DOHH2 (cell line): ENCODE data around the gene USP10.
"Not testable (repeated sequence)": the region's sequence is repeated elsewhere in the genome, so short reads cannot be mapped to it uniquely, and the experiment has no call there.

Source experiments
- H3F3A ChIP-seq: fragments of 200-600 bp; sonication (generic), shearing (Covaris generic); 2 replicates; pipeline ENCODE4 v1.6.0; 2016; ENCODE audit warnings: antibody characterized with exemption, mild to moderate bottlenecking; ENCODE audit not compliant: control insufficient read depth, insufficient read depth
- H3K27ac ChIP-seq: fragments of 200-600 bp; sonication (generic); 2 replicates; pipeline ENCODE4 v1.5.1; 2014; ENCODE audit warnings: low read depth, mild to moderate bottlenecking, low read length, moderate library complexity
- H3K27me3 ChIP-seq: fragments of 200-600 bp; sonication (generic); 2 replicates; pipeline ENCODE4 v1.6.1; 2014; ENCODE audit warnings: mild to moderate bottlenecking, low read length, mixed read lengths; ENCODE audit not compliant: control insufficient read depth
- H3K36me3 ChIP-seq: fragments of 200-600 bp; sonication (generic); 2 replicates; pipeline ENCODE4 v1.6.1; 2014; ENCODE audit warnings: mild to moderate bottlenecking, low read length, moderate library complexity, mixed read lengths; ENCODE audit not compliant: control insufficient read depth
- H3K4me1 ChIP-seq: fragments of 200-600 bp; sonication (generic); 2 replicates; pipeline ENCODE4 v1.6.1; 2014; ENCODE audit warnings: mild to moderate bottlenecking, low read length, mixed read lengths; ENCODE audit not compliant: control insufficient read depth
- H3K4me2 ChIP-seq: fragments of 200-600 bp; sonication (generic); 2 replicates; pipeline ENCODE4 v1.6.0; 2014; ENCODE audit warnings: mild to moderate bottlenecking, low read length, moderate library complexity
- H3K4me3 ChIP-seq: fragments of 200-600 bp; sonication (generic); 2 replicates; pipeline ENCODE4 v1.5.1; 2014; ENCODE audit warnings: mild to moderate bottlenecking, low read length, mixed read lengths
- H3K79me2 ChIP-seq: fragments of 200-600 bp; sonication (generic); 2 replicates; pipeline ENCODE4 v1.6.1; 2014; ENCODE audit warnings: mild to moderate bottlenecking, low read length, mixed read lengths; ENCODE audit not compliant: control insufficient read depth
- H3K9me2 ChIP-seq: fragments of 200-600 bp; sonication (generic); replicated peaks from 2 replicates; pipeline ENCODE4 v1.6.1; 2014; ENCODE audit warnings: mild to moderate bottlenecking, low read length, mixed read lengths; ENCODE audit not compliant: control insufficient read depth
- H3K9me3 ChIP-seq: fragments of 200-600 bp; sonication (generic); 2 replicates; pipeline ENCODE4 v1.6.1; 2014; ENCODE audit warnings: antibody characterized with exemption, low read length, mixed read lengths; ENCODE audit not compliant: control insufficient read depth, insufficient read depth
- H4K20me1 ChIP-seq: fragments of 200-600 bp; sonication (generic); 2 replicates; pipeline ENCODE4 v1.6.0; 2014; ENCODE audit warnings: low read depth, mild to moderate bottlenecking, antibody characterized with exemption, low read length, moderate library complexity; ENCODE audit not compliant: control insufficient read depth, insufficient read depth
- EZH2phosphoT487 ChIP-seq: fragments of 200-600 bp; sonication (generic); IDR thresholded peaks from 2 replicates; pipeline ENCODE4 v1.6.1; 2017; ENCODE audit warnings: borderline replicate concordance, mild to moderate bottlenecking, antibody characterized with exemption, low read length, moderate library complexity, mixed read lengths
- TF ChIP-seq, protein P1 (sequence below): fragments of 200-600 bp; sonication (generic); IDR thresholded peaks from one replicate; pipeline ENCODE4 v1.5.1; 2014; ENCODE audit warnings: antibody characterized with exemption, mild to moderate bottlenecking, low read depth, low read length; ENCODE audit not compliant: poor library complexity, severe bottlenecking

USP10 gene

GRCh38 chr16:84690088-84690819, 9.5 kb upstream of the USP10 start:
- Histone ChIP-seq H3K4me2 (no peak overlapping the region), H3K4me1 (peaks cover 21% of the 10 kb centered on the region), H3K4me3 (no peak overlapping the region), H3F3A (no peaks in the 10 kb centered on the region; the same call in 1 of the 2 replicates), H3K9me3 (peaks cover 11% of the 10 kb centered on the region; the same call in 1 of the 2 replicates), H3K9me2 (no peaks in the 10 kb centered on the region), H3K27ac (no peak overlapping the region), H3K79me2 (no peaks in the 10 kb centered on the region), H3K36me3 (no peaks in the 10 kb centered on the region), H3K27me3 (no peaks in the 10 kb centered on the region), H4K20me1 (no peaks in the 10 kb centered on the region)
- TF ChIP-seq EZH2phosphoT487, result no peak
- TF ChIP-seq, protein P1, sequence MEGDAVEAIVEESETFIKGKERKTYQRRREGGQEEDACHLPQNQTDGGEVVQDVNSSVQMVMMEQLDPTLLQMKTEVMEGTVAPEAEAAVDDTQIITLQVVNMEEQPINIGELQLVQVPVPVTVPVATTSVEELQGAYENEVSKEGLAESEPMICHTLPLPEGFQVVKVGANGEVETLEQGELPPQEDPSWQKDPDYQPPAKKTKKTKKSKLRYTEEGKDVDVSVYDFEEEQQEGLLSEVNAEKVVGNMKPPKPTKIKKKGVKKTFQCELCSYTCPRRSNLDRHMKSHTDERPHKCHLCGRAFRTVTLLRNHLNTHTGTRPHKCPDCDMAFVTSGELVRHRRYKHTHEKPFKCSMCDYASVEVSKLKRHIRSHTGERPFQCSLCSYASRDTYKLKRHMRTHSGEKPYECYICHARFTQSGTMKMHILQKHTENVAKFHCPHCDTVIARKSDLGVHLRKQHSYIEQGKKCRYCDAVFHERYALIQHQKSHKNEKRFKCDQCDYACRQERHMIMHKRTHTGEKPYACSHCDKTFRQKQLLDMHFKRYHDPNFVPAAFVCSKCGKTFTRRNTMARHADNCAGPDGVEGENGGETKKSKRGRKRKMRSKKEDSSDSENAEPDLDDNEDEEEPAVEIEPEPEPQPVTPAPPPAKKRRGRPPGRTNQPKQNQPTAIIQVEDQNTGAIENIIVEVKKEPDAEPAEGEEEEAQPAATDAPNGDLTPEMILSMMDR, result no peak

GRCh38 chr16:84692451-84693214, 7.2 kb upstream of the USP10 start:
- no peaks in the 10 kb centered on the region for H3K9me2 ChIP-seq
- TF ChIP-seq, protein P1, result no peak
- TF ChIP-seq EZH2phosphoT487, result no peak
- H3K4me2 ChIP-seq, result no peak overlapping the region
- no peaks in the 10 kb centered on the region for H3K27me3 ChIP-seq
- no peaks in the 10 kb centered on the region for H3K36me3 ChIP-seq
- no peak overlapping the region for H3K27ac ChIP-seq
- H3K4me3 ChIP-seq, result no peak overlapping the region
- H3K4me1 ChIP-seq, result peaks cover 10% of the 10 kb centered on the region
- H3K79me2 ChIP-seq, result no peaks in the 10 kb centered on the region
- peaks cover 11% of the 10 kb centered on the region; the same call in 1 of the 2 replicates for H3K9me3 ChIP-seq
- H4K20me1 ChIP-seq, result no peaks in the 10 kb centered on the region
- no peaks in the 10 kb centered on the region; the same call in 1 of the 2 replicates for H3F3A ChIP-seq

DNA sequence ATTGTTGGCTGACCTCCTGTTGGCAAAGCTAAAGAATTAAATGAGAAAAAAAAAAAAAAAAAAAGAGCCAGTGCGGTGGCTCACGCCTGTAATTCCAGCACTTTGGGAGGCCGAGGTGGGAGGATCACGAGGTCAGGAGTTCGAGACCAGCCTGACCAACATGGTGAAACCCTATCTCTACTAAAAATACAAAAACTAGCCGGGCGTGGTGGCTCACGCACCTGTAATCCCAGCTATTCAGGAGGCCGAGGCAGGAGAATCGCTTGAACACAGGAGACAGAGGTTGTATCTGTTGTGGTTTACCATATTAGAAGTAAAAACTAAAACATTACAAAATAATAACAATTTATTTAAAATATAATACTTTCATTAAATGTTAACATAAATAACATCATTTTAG, 5.9 kb upstream of the USP10 start:
- H3K4me3 ChIP-seq, H3K4me1 ChIP-seq, H3K9me3 ChIP-seq, H3K27me3 ChIP-seq, H3K79me2 ChIP-seq, H3K36me3 ChIP-seq, H4K20me1 ChIP-seq, H3K4me2 ChIP-seq, H3F3A ChIP-seq, H3K9me2 ChIP-seq, H3K27ac ChIP-seq: not testable (repeated sequence)

DNA sequence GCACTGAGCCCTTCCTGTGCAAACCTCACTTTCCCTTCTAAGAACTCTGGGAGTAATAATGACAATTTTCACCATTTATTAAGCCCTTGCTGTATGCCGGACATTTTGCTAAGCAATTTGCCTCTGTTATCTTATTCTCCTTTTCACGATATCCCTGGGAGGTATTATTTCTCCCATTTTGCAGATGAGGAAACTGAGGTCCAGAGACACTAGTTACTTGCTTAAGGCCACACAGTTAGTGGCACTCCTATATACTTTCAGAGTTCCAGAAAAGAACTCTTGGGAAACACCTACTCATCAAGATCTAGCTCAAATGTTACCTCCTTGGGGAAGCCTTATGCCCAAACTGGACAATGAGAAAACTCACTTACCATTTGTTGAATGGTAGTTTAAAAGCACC, 4.8 kb upstream of the USP10 start:
- Histone ChIP-seq H4K20me1 (no peaks in the 10 kb centered on the region), H3K4me3 (no peak overlapping the region), H3K36me3 (no peaks in the 10 kb centered on the region), H3K4me1 (peaks cover 10% of the 10 kb centered on the region), H3F3A (no peaks in the 10 kb centered on the region; the same call in none of the 2 replicates), H3K9me2 (no peaks in the 10 kb centered on the region), H3K27me3 (no peaks in the 10 kb centered on the region), H3K27ac (no peak overlapping the region), H3K79me2 (peaks cover 7% of the 10 kb centered on the region), H3K9me3 (no peaks in the 10 kb centered on the region), H3K4me2 (no peak overlapping the region)
- TF ChIP-seq, protein P1, result no peak
